Measurements from ENCODE around the gene HDDC3.

HDDC3 gene

DNA sequence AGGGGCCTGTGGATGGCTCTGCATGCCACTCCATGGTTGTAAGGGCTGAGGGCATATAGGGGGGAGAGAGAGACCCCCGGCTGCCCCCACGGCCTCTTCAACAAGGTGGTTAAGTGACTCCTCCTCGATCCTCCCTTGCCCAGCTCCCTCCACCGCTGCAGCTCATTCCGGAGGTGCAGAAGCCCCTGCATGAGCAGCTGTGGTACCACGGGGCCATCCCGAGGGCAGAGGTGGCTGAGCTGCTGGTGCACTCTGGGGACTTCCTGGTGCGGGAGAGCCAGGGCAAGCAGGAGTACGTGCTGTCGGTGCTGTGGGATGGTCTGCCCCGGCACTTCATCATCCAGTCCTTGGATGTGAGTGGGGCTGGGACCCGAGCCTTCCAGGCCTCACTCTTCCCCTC, 41.5 kb downstream of the HDDC3 start:
- no peak overlapping the region for H3K27ac ChIP-seq

DNA sequence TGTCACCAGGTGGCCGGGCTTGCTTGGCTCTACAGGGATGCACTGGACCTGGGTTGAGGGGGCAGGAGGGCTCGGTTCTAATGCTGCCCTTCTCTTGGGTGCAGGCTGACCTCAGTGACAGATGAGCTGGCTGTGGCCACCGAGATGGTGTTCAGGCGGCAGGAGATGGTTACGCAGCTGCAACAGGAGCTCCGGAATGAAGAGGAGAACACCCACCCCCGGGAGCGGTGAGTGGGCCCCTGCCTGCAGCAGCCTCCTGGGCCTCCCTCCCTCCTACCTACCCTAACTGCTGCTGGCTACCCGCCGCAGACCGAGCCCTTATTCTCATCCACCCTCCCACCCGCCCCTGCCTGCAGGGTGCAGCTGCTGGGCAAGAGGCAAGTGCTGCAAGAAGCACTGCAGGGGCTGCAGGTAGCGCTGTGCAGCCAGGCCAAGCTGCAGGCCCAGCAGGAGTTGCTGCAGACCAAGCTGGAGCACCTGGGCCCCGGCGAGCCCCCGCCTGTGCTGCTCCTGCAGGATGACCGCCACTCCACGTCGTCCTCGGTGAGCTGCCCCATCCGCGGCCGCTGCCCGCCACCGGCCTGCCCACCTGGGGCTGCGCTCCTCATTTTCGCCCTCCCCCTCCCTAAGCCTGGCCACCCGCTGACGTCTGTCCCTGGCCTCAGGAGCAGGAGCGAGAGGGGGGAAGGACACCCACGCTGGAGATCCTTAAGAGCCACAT, 42.5 kb downstream of the HDDC3 start:
- no peak for TF ChIP-seq ZFX (IDR thresholded peaks at IDR 0.05)
- TF ChIP-seq, protein P1, sequence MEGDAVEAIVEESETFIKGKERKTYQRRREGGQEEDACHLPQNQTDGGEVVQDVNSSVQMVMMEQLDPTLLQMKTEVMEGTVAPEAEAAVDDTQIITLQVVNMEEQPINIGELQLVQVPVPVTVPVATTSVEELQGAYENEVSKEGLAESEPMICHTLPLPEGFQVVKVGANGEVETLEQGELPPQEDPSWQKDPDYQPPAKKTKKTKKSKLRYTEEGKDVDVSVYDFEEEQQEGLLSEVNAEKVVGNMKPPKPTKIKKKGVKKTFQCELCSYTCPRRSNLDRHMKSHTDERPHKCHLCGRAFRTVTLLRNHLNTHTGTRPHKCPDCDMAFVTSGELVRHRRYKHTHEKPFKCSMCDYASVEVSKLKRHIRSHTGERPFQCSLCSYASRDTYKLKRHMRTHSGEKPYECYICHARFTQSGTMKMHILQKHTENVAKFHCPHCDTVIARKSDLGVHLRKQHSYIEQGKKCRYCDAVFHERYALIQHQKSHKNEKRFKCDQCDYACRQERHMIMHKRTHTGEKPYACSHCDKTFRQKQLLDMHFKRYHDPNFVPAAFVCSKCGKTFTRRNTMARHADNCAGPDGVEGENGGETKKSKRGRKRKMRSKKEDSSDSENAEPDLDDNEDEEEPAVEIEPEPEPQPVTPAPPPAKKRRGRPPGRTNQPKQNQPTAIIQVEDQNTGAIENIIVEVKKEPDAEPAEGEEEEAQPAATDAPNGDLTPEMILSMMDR (conservative IDR thresholded peaks at IDR 0.05) = no peak
- H3K27ac ChIP-seq = no peak overlapping the region

More for the DNA sequence above, 41.5 kb downstream of the HDDC3 start:
- TF ChIP-seq, protein P1 (conservative IDR thresholded peaks at IDR 0.05) = no peak

DNA sequence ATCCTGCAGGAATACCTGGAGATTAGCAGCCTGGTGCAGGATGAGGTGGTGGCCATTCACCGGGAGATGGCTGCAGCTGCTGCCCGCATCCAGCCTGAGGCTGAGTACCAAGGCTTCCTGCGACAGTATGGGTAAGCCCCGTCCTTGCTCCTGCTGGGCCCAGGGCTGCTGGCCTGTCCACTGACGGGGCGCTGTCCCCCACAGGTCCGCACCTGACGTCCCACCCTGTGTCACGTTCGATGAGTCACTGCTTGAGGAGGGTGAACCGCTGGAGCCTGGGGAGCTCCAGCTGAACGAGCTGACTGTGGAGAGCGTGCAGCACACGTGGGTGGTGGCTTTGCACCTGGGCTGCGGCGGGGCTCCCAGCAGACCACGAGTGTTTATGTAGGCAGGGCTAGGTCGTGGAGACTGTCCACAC, 43.0 kb downstream of the HDDC3 start:
- no peak for TF ChIP-seq ZFX (IDR thresholded peaks at IDR 0.05)
- TF ChIP-seq, protein P1 (conservative IDR thresholded peaks at IDR 0.05) = no peak
- no peak overlapping the region for H3K27ac ChIP-seq

DNA sequence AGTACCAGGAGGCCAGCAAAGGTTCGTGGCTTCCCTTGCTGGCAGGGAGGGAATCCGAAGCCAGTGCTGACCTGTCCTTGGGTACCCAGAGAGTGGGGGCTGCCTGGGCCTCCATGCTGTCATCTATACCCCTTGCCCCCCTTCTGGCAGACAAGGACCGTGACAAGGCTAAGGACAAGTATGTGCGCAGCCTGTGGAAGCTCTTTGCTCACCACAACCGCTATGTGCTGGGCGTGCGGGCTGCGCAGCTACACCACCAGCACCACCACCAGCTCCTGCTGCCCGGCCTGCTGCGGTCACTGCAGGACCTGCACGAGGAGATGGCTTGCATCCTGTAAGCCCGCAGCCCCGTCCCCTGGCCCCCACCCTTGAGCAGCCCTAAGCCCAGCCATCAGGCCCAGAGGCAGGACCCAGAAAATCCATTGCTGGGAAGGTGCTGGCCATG, 45.3 kb downstream of the HDDC3 start:
- TF ChIP-seq, protein P1 (conservative IDR thresholded peaks at IDR 0.05) = no peak
- TF ChIP-seq ZFX (IDR thresholded peaks at IDR 0.05) = no peak
- no peak overlapping the region for H3K27ac ChIP-seq

DNA sequence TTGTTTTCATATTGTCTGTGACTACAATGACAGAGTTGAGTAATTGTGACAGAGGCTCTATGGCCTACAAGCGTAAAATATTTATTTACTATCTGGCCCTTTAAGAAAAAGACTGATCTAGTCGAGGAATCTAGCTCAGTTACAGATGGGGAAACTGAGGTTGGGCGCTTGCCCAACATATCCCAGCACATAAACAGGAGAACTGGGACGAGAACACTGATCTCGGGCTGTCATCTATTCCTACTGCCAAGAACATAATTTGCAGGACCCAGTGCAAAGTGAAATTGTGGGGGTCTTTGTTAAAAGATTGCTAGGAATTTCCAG, 46.1 kb downstream of the HDDC3 start:
- TF ChIP-seq, protein P1 (conservative IDR thresholded peaks at IDR 0.05) = peak; percentile 82
- no peak for TF ChIP-seq ZFX (IDR thresholded peaks at IDR 0.05)
- H3K27ac ChIP-seq = no peak overlapping the region

DNA sequence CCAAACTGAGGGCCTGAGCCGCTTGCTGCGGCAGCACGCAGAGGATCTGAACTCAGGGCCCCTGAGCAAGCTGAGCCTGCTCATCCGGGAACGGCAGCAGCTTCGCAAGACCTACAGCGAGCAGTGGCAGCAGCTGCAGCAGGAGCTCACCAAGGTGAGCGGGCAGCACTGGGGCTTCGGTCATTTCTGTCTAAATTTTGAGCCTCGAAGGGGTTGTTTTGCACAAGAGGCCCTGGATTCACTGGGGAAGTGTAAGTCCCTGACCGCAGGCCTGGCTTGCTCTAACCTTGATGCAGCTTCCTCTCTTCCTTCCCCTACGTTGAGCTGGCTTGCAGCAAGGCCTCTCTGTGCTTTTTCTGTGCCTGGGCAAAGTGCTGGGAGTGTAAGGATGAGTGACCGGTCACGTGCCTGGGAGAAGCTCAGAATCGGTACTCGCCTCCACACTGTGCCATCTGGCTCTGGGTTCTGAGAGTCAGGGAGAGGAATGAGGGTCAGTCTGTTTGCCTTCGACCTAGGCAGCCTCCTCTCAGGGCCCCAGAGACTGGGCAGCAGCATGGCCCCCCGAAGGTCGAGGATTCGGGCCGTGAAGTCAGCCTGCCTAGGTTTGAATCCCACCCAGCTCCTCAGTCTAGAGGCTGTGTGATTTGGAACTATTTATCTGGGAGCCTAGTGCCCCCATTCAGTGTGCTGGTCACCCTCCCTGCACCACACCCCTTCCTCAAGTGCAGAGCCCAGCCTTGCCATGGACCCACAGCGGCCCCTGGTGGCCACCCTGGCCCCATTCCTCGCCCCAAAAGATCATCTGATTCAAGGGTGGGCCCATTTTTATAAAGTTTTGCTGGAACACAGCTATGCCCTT, 46.7 kb downstream of the HDDC3 start:
- TF ChIP-seq, protein P1 (conservative IDR thresholded peaks at IDR 0.05) = peak; percentile 99
- no peak for TF ChIP-seq ZFX (IDR thresholded peaks at IDR 0.05)
- H3K27ac ChIP-seq = no peak overlapping the region
